OCI-LY7 (cell line): ENCODE data around the gene TXNDC2. TPM values are rescaled to one million over a fixed set of nuclear protein-coding genes. Genes with fewer than 3 reads are reported as not detected.

Experiments
- BruUV-seq: library from RNA; stranded (reverse); fragments of 400-500 nt; replicated peaks from 2 replicates; lab custom pipeline; 2021; lab: Mats Ljungman, UMichigan
- CTCF ChIA-PET: fragments of 300-600 bp; sonication (Branson Sonifier 250); formaldehyde crosslinking; loops from one replicate; lab custom pipeline; 2022; ENCODE audit warnings: antibody characterized with exemption; ENCODE audit not compliant: unreplicated experiment; lab: Charles Lee
- POLR2A ChIA-PET: fragments of 300-600 bp; sonication (Branson Sonifier 250); formaldehyde crosslinking; loops from one replicate; lab custom pipeline; 2022; ENCODE audit warnings: antibody characterized with exemption; lab: Charles Lee
- DNase-seq: peaks from one replicate; pipeline ENCODE4 v3.0.0-alpha.2; 2015; ENCODE audit warnings: low spot score
- H2AFZ ChIP-seq: fragments of 200-600 bp; sonication (generic), shearing (Covaris generic); 2 replicates; pipeline ENCODE4 v1.6.1; 2014; ENCODE audit warnings: mild to moderate bottlenecking, antibody characterized with exemption, low read length, moderate library complexity
- H3K27ac ChIP-seq: fragments of 200-600 bp; sonication (generic); 2 replicates; pipeline ENCODE4 v1.5.1; 2014; ENCODE audit warnings: mixed run types, low read depth, mild to moderate bottlenecking, moderate library complexity, low read length, inconsistent platforms; ENCODE audit not compliant: poor library complexity, severe bottlenecking
- H3K36me3 ChIP-seq: fragments of 200-600 bp; sonication (generic); 2 replicates; pipeline ENCODE4 v1.6.1; 2014; ENCODE audit warnings: mild to moderate bottlenecking, antibody characterized with exemption, low read length, moderate library complexity, mixed read lengths; ENCODE audit not compliant: insufficient read depth
- H3K4me1 ChIP-seq: fragments of 200-600 bp; sonication (generic); 2 replicates; pipeline ENCODE4 v1.5.1; 2014; ENCODE audit warnings: mild to moderate bottlenecking, low read length; ENCODE audit not compliant: insufficient read depth, poor library complexity, severe bottlenecking
- H3K4me2 ChIP-seq: fragments of 200-600 bp; sonication (generic); 2 replicates; pipeline ENCODE4 v1.6.1; 2014; ENCODE audit warnings: mild to moderate bottlenecking, low read length
- H3K4me3 ChIP-seq: fragments of 200-600 bp; sonication (generic); 2 replicates; pipeline ENCODE4 v1.5.1; 2014; ENCODE audit warnings: mild to moderate bottlenecking, low read depth, low read length; ENCODE audit not compliant: poor library complexity, severe bottlenecking
- H3K79me2 ChIP-seq: fragments of 200-600 bp; sonication (generic); 2 replicates; pipeline ENCODE4 v1.6.1; 2016; ENCODE audit warnings: low read depth, mild to moderate bottlenecking, low read length, moderate library complexity, mixed read lengths; ENCODE audit not compliant: insufficient read depth
- H3K9me2 ChIP-seq: fragments of 200-600 bp; sonication (generic); 2 replicates; pipeline ENCODE4 v1.6.1; 2016; ENCODE audit warnings: mild to moderate bottlenecking, low read length, mixed read lengths; ENCODE audit not compliant: insufficient read depth
- H3K9me3 ChIP-seq: fragments of 200-600 bp; sonication (generic); 2 replicates; pipeline ENCODE4 v1.6.1; 2014; ENCODE audit warnings: mild to moderate bottlenecking, mixed run types, low read length, mixed read lengths
- H4K20me1 ChIP-seq: fragments of 200-600 bp; sonication (generic); 2 replicates; pipeline ENCODE4 v1.6.1; 2014; ENCODE audit warnings: mild to moderate bottlenecking, antibody characterized with exemption, low read length, moderate library complexity, mixed read lengths; ENCODE audit not compliant: insufficient read depth
- EZH2phosphoT487 ChIP-seq: fragments of 200-600 bp; sonication (generic); IDR thresholded peaks from 2 replicates; pipeline ENCODE4 v1.6.1; 2018; ENCODE audit warnings: low read depth, borderline replicate concordance, mild to moderate bottlenecking, mixed run types, antibody characterized with exemption, low read length, moderate library complexity, mixed read lengths
- intact Hi-C: fragments of 100-400 bp; cut with micrococcal nuclease; formaldehyde crosslinking; loops from one replicate; pipeline ENCODE4 v1.10.0; 2022; ENCODE audit not compliant: unreplicated experiment
- total RNA-seq, 2 experiments: library from RNA; depleted of rRNA in 1 of 2; stranded (reverse); fragments of >200 nt in 1 of 2; shearing (Covaris generic) in 1 of 2; gene quantifications; 2 replicates each; pipeline ENCODE4 v1.2.3, GENCODE V29; 2014 to 2022
- TF ChIP-seq, protein P1 (sequence below): fragments of 200-600 bp; sonication (generic); conservative IDR thresholded peaks from 2 replicates; pipeline ENCODE4 v1.5.1; 2014; ENCODE audit warnings: mild to moderate bottlenecking, antibody characterized with exemption, low read length, moderate library complexity, mixed read lengths

TXNDC2 gene
- total RNA-seq, 2 experiments from 2014 or later: not detected

DNA sequence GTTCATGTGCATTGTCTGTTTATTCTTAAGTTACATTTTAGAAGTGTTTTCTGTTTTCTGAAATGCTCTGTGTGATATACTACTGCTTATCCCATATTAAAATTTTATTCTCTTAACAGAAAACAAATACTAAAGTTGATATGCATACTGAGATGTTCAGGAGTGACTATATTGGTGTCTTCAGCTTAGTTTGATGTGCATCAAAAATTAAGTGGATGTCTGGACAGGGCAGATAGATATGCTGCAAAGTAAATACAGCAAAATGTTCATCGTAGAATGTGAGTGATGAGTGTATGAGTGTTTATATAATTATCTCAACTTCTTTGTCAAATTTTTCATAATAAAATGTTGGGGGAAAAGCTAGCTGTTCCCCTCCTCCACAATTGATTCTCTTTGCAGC is 41.2 kb downstream of the TXNDC2 start:
- peaks cover 53% of the 10 kb centered on the region for H3K4me1 ChIP-seq
- H3K36me3 ChIP-seq: peaks cover 11% of the 10 kb centered on the region
- H4K20me1 ChIP-seq: peaks cover 76% of the 10 kb centered on the region
- H3K4me2 ChIP-seq: peak overlapping the region; percentile 51
- no peak overlapping the region for H2AFZ ChIP-seq
- no peaks in the 10 kb centered on the region for H3K9me3 ChIP-seq
- no TSS peak for BruUV-seq
- POLR2A ChIA-PET: interaction anchor here (0.8 to 2.4 kb wide), 5 partner anchors 12 to 31 kb away, joined by 3 to 11 read pairs (median 3); partner anchors contain the start of gene VAPA
- H3K27ac ChIP-seq: no peak overlapping the region
- H3K9me2 ChIP-seq: no peaks in the 10 kb centered on the region
- peak overlapping the region; percentile 12 for H3K4me3 ChIP-seq
- DNase-seq: no peak
- H3K79me2 ChIP-seq: peaks cover 100% of the 10 kb centered on the region
- intact Hi-C loops: no loop called here
- CTCF ChIA-PET: no interaction called here
- TF ChIP-seq EZH2phosphoT487: no peak
- TF ChIP-seq, protein P1, sequence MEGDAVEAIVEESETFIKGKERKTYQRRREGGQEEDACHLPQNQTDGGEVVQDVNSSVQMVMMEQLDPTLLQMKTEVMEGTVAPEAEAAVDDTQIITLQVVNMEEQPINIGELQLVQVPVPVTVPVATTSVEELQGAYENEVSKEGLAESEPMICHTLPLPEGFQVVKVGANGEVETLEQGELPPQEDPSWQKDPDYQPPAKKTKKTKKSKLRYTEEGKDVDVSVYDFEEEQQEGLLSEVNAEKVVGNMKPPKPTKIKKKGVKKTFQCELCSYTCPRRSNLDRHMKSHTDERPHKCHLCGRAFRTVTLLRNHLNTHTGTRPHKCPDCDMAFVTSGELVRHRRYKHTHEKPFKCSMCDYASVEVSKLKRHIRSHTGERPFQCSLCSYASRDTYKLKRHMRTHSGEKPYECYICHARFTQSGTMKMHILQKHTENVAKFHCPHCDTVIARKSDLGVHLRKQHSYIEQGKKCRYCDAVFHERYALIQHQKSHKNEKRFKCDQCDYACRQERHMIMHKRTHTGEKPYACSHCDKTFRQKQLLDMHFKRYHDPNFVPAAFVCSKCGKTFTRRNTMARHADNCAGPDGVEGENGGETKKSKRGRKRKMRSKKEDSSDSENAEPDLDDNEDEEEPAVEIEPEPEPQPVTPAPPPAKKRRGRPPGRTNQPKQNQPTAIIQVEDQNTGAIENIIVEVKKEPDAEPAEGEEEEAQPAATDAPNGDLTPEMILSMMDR: no peak

DNA sequence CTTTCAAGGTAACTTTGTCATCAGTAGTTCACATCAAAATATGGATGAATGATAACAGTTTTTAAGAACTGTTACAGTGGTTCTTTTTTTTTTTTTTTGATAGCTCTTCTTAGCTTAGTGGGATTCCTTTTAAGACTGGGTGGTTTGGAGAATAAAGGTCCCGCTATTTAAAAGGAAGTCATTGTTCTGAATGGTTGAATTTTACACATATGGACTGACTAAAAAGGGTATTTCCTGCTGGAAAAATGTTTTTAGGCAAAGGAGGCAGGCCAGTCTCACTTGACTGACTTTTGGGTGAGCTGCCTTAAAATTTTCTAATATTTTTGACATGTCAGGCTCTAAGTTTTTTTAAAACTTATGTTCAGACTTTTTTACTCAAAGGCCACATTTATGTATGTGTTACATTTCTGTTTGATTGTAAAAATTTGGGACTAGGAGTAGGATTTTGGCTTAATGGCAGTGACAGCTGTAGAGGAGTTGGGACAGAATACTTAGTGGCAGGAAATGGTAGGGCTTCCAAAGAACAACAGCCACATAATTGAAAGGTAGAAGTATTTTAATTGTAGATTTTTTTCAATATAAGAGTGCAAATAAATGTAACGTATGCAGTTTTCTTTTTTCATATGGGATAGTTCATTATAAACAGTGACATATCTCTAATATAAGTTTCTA is 41.8 kb downstream of the TXNDC2 start:
- peaks cover 75% of the 10 kb centered on the region for H4K20me1 ChIP-seq
- peak overlapping the region; percentile 12 for H3K4me3 ChIP-seq
- no peak for DNase-seq
- peaks cover 100% of the 10 kb centered on the region for H3K79me2 ChIP-seq
- no peak overlapping the region for H3K27ac ChIP-seq
- 0 out of 2 replicates have a peak, but pooled peaks cover 3% of the 10 kb centered on the region for H3K9me3 ChIP-seq
- ChIA-PET CTCF (interaction anchor here (0.5 to 0.6 kb wide), 2 partner anchors 14 to 791 kb away, joined by 3 read pairs; partner anchors contain the start of genes ANKRD12 and VAPA), POLR2A (interaction anchor here (0.8 to 2.4 kb wide), 5 partner anchors 12 to 30 kb away, joined by 3 to 11 read pairs (median 3); partner anchors contain the start of gene VAPA)
- BruUV-seq: no TSS peak
- H3K4me1 ChIP-seq: peaks cover 47% of the 10 kb centered on the region
- intact Hi-C loops: no loop called here
- H2AFZ ChIP-seq: no peak overlapping the region
- H3K4me2 ChIP-seq: peak overlapping the region; percentile 51
- TF ChIP-seq EZH2phosphoT487: no peak
- TF ChIP-seq, protein P1: no peak
- no peaks in the 10 kb centered on the region for H3K9me2 ChIP-seq
- peaks cover 15% of the 10 kb centered on the region for H3K36me3 ChIP-seq
